Neutrophil (primary cell): Measurements from ENCODE around the gene JUP.

Experiments used
- H3K27ac ChIP-seq: fragments of 200-600 bp; sonication (generic); 2 replicates; pipeline ENCODE4 v1.5.1; 2016; ENCODE audit warnings: mild to moderate bottlenecking, moderate library complexity
- H3K27me3 ChIP-seq: fragments of 200-600 bp; sonication (generic); 2 replicates; pipeline ENCODE4 v1.6.0; 2016; ENCODE audit warnings: mild to moderate bottlenecking
- H3K36me3 ChIP-seq: fragments of 200-600 bp; sonication (generic); 2 replicates; pipeline ENCODE4 v1.5.1; 2017
- H3K4me1 ChIP-seq, 2 experiments: fragments of 200-600 bp in 1 of 2; sonication (generic) in 1 of 2; 1 replicate in 1 of 2; 2 replicates in 1 of 2; pipeline versions ENCODE4 v1.5.1 to v1.6.1; 2013 to 2016; ENCODE audit warnings: low read depth in 1 of 2, low read length in 1 of 2, mild to moderate bottlenecking in 1 of 2, moderate library complexity in 1 of 2; ENCODE audit not compliant: control insufficient read depth in 1 of 2, insufficient read depth in 1 of 2
- H3K4me3 ChIP-seq, 2 experiments: fragments of 200-600 bp in 1 of 2; sonication (generic) in 1 of 2; 1 replicate in 1 of 2; 2 replicates in 1 of 2; pipeline ENCODE4 v1.5.1; 2013 to 2016; ENCODE audit warnings: low read depth in 1 of 2, low read length in 1 of 2, mild to moderate bottlenecking in 1 of 2, moderate library complexity in 1 of 2
- H3K9me3 ChIP-seq: fragments of 200-600 bp; sonication (generic); 2 replicates; pipeline ENCODE4 v1.5.1; 2016
- TF ChIP-seq, protein P1 (sequence below): fragments of 200-600 bp; sonication (generic); IDR thresholded peaks from 2 replicates; pipeline ENCODE4 v1.5.1; 2016; ENCODE audit warnings: antibody characterized with exemption

Gene JUP

DNA sequence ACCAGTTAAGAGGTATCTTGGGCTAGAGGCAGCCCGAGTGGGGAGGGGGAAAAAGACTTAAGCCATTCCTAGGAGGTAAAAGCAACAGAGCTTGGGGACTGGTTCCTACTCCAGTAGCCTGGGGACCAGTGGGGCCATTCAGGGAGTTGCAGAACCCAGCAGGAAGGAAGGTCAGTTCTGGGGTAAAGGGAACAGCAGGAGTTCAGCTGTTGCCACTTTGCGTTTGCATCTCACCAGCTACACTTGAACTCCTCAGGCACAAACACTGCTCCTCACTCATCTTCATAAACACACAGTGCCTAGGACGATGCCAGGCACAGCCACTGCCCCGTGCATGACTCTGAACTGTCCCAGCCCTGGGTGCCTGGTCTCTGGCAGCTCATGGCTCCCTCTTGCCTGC, 56.0 kb downstream of the JUP start:
- TF ChIP-seq, protein P1, sequence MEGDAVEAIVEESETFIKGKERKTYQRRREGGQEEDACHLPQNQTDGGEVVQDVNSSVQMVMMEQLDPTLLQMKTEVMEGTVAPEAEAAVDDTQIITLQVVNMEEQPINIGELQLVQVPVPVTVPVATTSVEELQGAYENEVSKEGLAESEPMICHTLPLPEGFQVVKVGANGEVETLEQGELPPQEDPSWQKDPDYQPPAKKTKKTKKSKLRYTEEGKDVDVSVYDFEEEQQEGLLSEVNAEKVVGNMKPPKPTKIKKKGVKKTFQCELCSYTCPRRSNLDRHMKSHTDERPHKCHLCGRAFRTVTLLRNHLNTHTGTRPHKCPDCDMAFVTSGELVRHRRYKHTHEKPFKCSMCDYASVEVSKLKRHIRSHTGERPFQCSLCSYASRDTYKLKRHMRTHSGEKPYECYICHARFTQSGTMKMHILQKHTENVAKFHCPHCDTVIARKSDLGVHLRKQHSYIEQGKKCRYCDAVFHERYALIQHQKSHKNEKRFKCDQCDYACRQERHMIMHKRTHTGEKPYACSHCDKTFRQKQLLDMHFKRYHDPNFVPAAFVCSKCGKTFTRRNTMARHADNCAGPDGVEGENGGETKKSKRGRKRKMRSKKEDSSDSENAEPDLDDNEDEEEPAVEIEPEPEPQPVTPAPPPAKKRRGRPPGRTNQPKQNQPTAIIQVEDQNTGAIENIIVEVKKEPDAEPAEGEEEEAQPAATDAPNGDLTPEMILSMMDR = no peak
- H3K27me3 ChIP-seq = peaks cover 54% of the 10 kb centered on the region
- H3K36me3 ChIP-seq = no peaks in the 10 kb centered on the region
- no peak overlapping the region for H3K27ac ChIP-seq
- H3K4me1 ChIP-seq = peaks cover 0 to 3% of the 10 kb centered on the region in 2 experiments
- no peak overlapping the region for H3K4me3 ChIP-seq
- no peaks in the 10 kb centered on the region for H3K9me3 ChIP-seq

DNA sequence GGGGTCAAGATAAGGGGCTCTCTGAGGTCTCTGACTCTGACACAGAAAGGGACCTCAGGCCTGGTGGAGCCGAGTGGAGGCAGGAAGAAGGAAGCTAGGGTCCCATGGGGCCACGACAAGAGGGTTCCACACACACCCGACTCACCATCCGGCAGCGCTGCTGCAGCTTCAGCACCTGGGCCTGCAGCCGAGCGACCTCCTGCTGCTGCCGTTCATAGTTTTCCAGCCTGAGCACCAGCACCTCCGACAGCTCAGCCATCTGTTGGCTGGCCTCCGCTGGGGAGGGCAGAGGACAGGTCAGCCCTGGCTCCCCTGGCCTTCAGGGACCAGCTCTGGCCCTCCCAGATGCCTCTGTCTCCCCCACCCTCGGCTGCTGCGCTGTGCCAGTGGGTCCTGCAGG, 58.5 kb downstream of the JUP start:
- H3K36me3 ChIP-seq = no peaks in the 10 kb centered on the region
- no peak overlapping the region for H3K27ac ChIP-seq
- H3K27me3 ChIP-seq = peaks cover 30% of the 10 kb centered on the region
- no peaks in the 10 kb centered on the region for H3K9me3 ChIP-seq
- no peaks in the 10 kb centered on the region for H3K4me1 ChIP-seq
- H3K4me3 ChIP-seq = no peak overlapping the region
- TF ChIP-seq, protein P1 = no peak

DNA sequence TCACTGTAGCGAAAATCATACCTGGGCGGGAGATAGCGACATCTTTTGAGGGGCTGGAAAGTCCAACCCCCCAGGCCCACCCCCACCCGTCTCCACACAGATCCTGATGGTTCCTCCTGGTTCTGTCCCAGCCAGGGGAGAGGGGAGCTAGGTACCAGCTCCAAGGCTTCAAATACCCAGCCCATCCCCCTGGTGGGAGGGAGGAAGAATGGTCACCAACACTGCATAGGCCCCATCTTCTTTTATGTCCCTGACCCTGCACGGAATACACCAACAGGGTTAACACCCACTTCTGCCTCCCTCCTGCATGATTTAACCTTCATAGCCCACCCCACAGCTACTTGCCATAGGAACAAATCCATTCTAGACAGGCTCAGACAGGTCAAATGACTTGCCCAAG, 61.4 kb downstream of the JUP start:
- TF ChIP-seq, protein P1 = no peak
- H3K36me3 ChIP-seq = no peaks in the 10 kb centered on the region
- H3K27ac ChIP-seq = no peak overlapping the region
- H3K4me3 ChIP-seq = no peak overlapping the region
- peaks cover under 1% of the 10 kb centered on the region for H3K27me3 ChIP-seq
- H3K4me1 ChIP-seq = no peaks in the 10 kb centered on the region
- no peaks in the 10 kb centered on the region for H3K9me3 ChIP-seq

DNA sequence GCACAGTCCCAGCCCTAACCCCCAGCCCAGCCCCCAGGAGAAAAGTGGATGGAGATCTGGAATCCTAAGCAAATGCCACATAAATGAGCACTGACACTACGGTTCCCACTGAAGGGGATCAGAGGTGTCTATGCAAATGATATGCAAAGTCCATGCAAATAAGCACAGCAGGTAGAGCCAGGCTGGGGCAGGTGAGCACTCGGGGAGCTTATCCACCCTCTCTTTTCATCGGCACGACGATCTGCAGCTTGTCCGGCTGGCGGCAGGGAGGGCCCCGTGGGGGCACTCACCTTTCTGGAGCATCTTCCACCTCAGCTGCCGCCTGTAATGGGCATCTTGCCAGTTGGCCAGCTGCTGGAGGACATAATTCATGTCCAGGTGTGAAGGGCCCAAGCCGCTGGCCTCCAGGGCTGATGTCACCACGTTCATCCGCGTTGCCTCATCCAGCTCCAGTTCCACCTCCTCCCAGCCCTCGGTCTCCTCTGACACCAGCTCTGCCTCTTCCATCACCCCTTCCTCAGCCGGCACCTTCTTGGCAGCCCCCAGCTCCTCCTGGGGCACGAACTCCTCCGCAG, 61.9 kb downstream of the JUP start:
- TF ChIP-seq, protein P1 = no peak
- Histone ChIP-seq H3K9me3 (no peaks in the 10 kb centered on the region), H3K27ac (no peak overlapping the region), H3K27me3 (no peaks in the 10 kb centered on the region), H3K36me3 (no peaks in the 10 kb centered on the region), H3K4me3 (no peak overlapping the region), H3K4me1 (no peaks in the 10 kb centered on the region)

DNA sequence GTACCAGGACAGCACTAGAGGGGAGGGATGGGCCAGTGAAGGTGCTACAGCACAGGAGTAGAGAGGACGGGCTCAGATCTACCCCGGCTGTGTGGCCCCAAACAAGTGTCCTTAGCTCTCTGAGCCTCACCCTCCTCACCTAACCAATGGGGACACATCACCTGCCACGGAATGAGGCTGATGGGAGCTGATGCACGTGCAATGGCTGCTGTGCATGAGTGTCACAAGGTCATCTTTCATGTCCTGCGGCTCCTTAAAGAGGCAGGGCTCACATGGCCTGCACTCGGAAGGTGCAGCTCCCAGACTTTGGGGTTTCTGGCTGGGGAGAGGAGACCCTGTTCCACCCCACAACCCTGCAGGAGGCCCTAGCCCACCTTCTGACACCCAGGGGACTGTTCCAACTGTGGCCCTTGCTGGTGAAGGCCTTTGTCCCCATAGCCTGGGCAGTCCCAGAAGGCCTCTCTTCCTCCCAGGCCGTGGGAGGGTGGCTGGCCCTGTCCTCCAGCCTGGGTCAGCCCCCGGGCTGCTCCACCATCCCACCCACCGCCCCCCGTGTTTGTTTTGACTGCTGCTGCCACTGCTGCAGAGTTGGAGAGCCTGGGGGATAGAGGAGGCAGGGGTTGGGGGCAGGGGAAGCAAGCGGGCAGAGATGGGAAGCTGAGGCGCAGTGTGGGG, 62.6 kb downstream of the JUP start:
- Histone ChIP-seq H3K4me3 (no peak overlapping the region), H3K4me1 (no peaks in the 10 kb centered on the region), H3K9me3 (no peaks in the 10 kb centered on the region), H3K27me3 (no peaks in the 10 kb centered on the region), H3K36me3 (no peaks in the 10 kb centered on the region), H3K27ac (no peak overlapping the region)
- TF ChIP-seq, protein P1 = no peak
